HCT116 (cell line): ENCODE data around the gene RBM20. TPM values are rescaled to one million over a fixed set of nuclear protein-coding genes. Genes with fewer than 3 reads are reported as not detected.

Source experiments
- ATAC-seq: fragments of 200-7000 bp; cut with Tn5 transposase; 2 replicates; pipeline ENCODE4 v1.9.1; 2020; ENCODE audit warnings: mild to moderate bottlenecking, moderate library complexity
- BruUV-seq: library from RNA; stranded (reverse); fragments of 400-500 nt; replicated peaks from 2 replicates; lab custom pipeline; 2021; lab: Mats Ljungman, UMichigan
- CTCF ChIA-PET: fragments of 300-600 bp; sonication (Branson Sonifier 250); formaldehyde crosslinking; loops from one replicate; lab custom pipeline; 2021; ENCODE audit warnings: antibody characterized with exemption; lab: Charles Lee
- POLR2A ChIA-PET: fragments of 300-600, 350-600 bp; sonication (Branson Sonifier 250); formaldehyde crosslinking; loops from one replicate; lab custom pipeline; 2021; ENCODE audit warnings: antibody characterized with exemption; lab: Charles Lee
- RAD21 ChIA-PET, 2 experiments: fragments of 300-600 bp; sonication (Branson Sonifier 250); formaldehyde crosslinking; loops; one replicate each; lab custom pipeline; 2023; ENCODE audit warnings: low total read pairs in 2 of 2; ENCODE audit not compliant: uncharacterized antibody in 2 of 2, unreplicated experiment in 2 of 2, low non-redundant PET in 1 of 2; lab: Charles Lee
- DNase-seq: peaks from one replicate; pipeline ENCODE4 v3.0.0-alpha.2; 2010; ENCODE audit warnings: low read depth, low spot score
- H2AFZ ChIP-seq: fragments of 200-600 bp; shearing (Covaris generic), sonication (generic); 2 replicates; pipeline ENCODE4 v1.6.1; 2017; ENCODE audit warnings: low read depth, mixed run types, mixed read lengths, antibody characterized with exemption, low read length; ENCODE audit not compliant: poor library complexity, severe bottlenecking
- H3K27ac ChIP-seq: 2 replicates; pipeline ENCODE4 v1.5.1; 2012; ENCODE audit warnings: low read depth, low read length
- H3K27me3 ChIP-seq: fragments of 200-600 bp; sonication (generic); 2 replicates; pipeline ENCODE4 v1.6.1; 2016; ENCODE audit warnings: mixed run types, low read length, mixed read lengths; ENCODE audit not compliant: insufficient read depth
- H3K36me3 ChIP-seq, 2 experiments: fragments of 200-500 bp in 1 of 2; fragments of 200-600 bp in 1 of 2; sonication (Bioruptor generic) in 1 of 2; sonication (generic) in 1 of 2; 2 replicates each; pipeline versions ENCODE4 v1.5.1 to v1.6.1; 2014 to 2016; ENCODE audit warnings: low read length in 2 of 2, inconsistent platforms in 1 of 2, mixed read lengths in 1 of 2, mixed run types in 1 of 2; ENCODE audit not compliant: insufficient read depth in 2 of 2, control insufficient read depth in 1 of 2
- H3K4me1 ChIP-seq, 2 experiments: fragments of 200-600 bp in 1 of 2; sonication (generic) in 1 of 2; 2 replicates each; pipeline versions ENCODE4 v1.5.1 to v1.6.1; 2012 to 2017; ENCODE audit warnings: low read length in 2 of 2, inconsistent platforms in 1 of 2, mild to moderate bottlenecking in 1 of 2, mixed read lengths in 1 of 2, mixed run types in 1 of 2, moderate library complexity in 1 of 2; ENCODE audit not compliant: insufficient read depth in 2 of 2, control insufficient read depth in 1 of 2
- H3K4me2 ChIP-seq: fragments of 200-600 bp; sonication (generic); 2 replicates; pipeline ENCODE4 v1.6.1; 2017; ENCODE audit warnings: mixed run types, low read length, mixed read lengths
- H3K4me3 ChIP-seq, 2 experiments: fragments of 200-600 bp in 1 of 2; sonication (generic) in 1 of 2; replicated peaks in 1 of 2; 2 replicates each; pipeline ENCODE4 v1.5.1; 2011 to 2016; ENCODE audit warnings: low read length in 2 of 2, control low read depth in 1 of 2, low read depth in 1 of 2, mild to moderate bottlenecking in 1 of 2, mixed read lengths in 1 of 2, mixed run types in 1 of 2
- H3K79me2 ChIP-seq: fragments of 200-600 bp; sonication (generic); 2 replicates; pipeline ENCODE4 v1.6.1; 2017; ENCODE audit warnings: mild to moderate bottlenecking, mixed run types, low read length, moderate library complexity, mixed read lengths; ENCODE audit not compliant: insufficient read depth
- H3K9ac ChIP-seq: fragments of 200-600 bp; sonication (generic); 2 replicates; pipeline ENCODE4 v1.6.1; 2016; ENCODE audit warnings: low read length, mixed read lengths
- H3K9me2 ChIP-seq: fragments of 200-600 bp; sonication (generic), shearing (Covaris generic); 2 replicates; pipeline ENCODE4 v1.6.1; 2017; ENCODE audit warnings: mixed run types, mild to moderate bottlenecking, moderate library complexity; ENCODE audit not compliant: insufficient read depth
- H3K9me3 ChIP-seq, 2 experiments: fragments of 200-500 bp in 1 of 2; fragments of 200-600 bp in 1 of 2; sonication (Bioruptor generic) in 1 of 2; sonication (generic) in 1 of 2; 2 replicates each; pipeline ENCODE4 v1.6.1; 2014 to 2017; ENCODE audit warnings: low read length in 2 of 2, mixed read lengths in 2 of 2, inconsistent platforms in 1 of 2, low read depth in 1 of 2, mild to moderate bottlenecking in 1 of 2, mixed run types in 1 of 2, moderate library complexity in 1 of 2; ENCODE audit not compliant: control insufficient read depth in 1 of 2, insufficient read depth in 1 of 2
- H4K20me1 ChIP-seq: fragments of 200-600 bp; sonication (generic), shearing (Covaris generic); 2 replicates; pipeline ENCODE4 v1.6.1; 2017; ENCODE audit warnings: mixed run types, mild to moderate bottlenecking, moderate library complexity; ENCODE audit not compliant: insufficient read depth
- CBX3 ChIP-seq: IDR thresholded peaks from 2 replicates; pipeline ENCODE4 v1.6.1; 2012; ENCODE audit warnings: low read depth
- CEBPB ChIP-seq: IDR thresholded peaks from 2 replicates; pipeline ENCODE4 v1.6.1; 2012; ENCODE audit warnings: low read depth
- EGR1 ChIP-seq: IDR thresholded peaks from 2 replicates; pipeline ENCODE4 v1.6.1; 2012; ENCODE audit warnings: low read depth
- EZH2 ChIP-seq: fragments of 200-600 bp; sonication (generic); IDR thresholded peaks from 2 replicates; pipeline ENCODE4 v1.6.1; 2017; ENCODE audit warnings: antibody characterized with exemption, mixed run types
- EZH2phosphoT487 ChIP-seq: fragments of 200-600 bp; IDR thresholded peaks from 2 replicates; pipeline ENCODE4 v1.6.1; 2018; ENCODE audit warnings: antibody characterized with exemption, borderline replicate concordance
- POLR2A ChIP-seq: IDR thresholded peaks from 2 replicates; pipeline ENCODE4 v1.7.0; 2011; ENCODE audit warnings: borderline replicate concordance; ENCODE audit not compliant: insufficient read depth, insufficient read length; ENCODE audit errors: extremely low read depth
- POLR2AphosphoS5 ChIP-seq: IDR thresholded peaks from 2 replicates; pipeline ENCODE4 v1.6.1; 2011; ENCODE audit warnings: mild to moderate bottlenecking, low read depth, low read length, moderate library complexity
- RAD21 ChIP-seq: IDR thresholded peaks from 2 replicates; pipeline ENCODE4 v1.6.1; 2012; ENCODE audit warnings: low read depth, mild to moderate bottlenecking
- SP1 ChIP-seq: IDR thresholded peaks from 2 replicates; pipeline ENCODE4 v1.6.1; 2012; ENCODE audit warnings: low read depth
- TCF7L2 ChIP-seq: IDR thresholded peaks from 2 replicates; pipeline ENCODE4 v1.7.0; 2011; ENCODE audit warnings: borderline replicate concordance, inconsistent platforms; ENCODE audit not compliant: insufficient read depth, insufficient read length; ENCODE audit errors: extremely low read depth
- intact Hi-C: fragments of 100-400 bp; cut with micrococcal nuclease; formaldehyde crosslinking; loops from 2 replicates; pipeline ENCODE4 v1.10.0; 2022
- total RNA-seq: library from RNA; stranded (reverse); gene quantifications from one replicate; pipeline ENCODE4 v1.2.1, GENCODE V29; 2021; ENCODE audit not compliant: unreplicated experiment
- TF ChIP-seq, protein P1 (sequence below): IDR thresholded peaks from 2 replicates; pipeline ENCODE4 v1.6.1; 2012
- TF ChIP-seq, protein P2 (sequence below): IDR thresholded peaks from 2 replicates; pipeline ENCODE4 v1.6.1; 2012
- TF ChIP-seq, protein P3 (sequence below): IDR thresholded peaks from 2 replicates; pipeline ENCODE4 v1.6.1; 2011; ENCODE audit warnings: mild to moderate bottlenecking, low read length, moderate library complexity; ENCODE audit not compliant: insufficient replicate concordance; ENCODE audit errors: extremely low read depth

The RBM20 gene
- total RNA-seq, 1 experiment from 2014 or later: 2.0 TPM

DNA sequence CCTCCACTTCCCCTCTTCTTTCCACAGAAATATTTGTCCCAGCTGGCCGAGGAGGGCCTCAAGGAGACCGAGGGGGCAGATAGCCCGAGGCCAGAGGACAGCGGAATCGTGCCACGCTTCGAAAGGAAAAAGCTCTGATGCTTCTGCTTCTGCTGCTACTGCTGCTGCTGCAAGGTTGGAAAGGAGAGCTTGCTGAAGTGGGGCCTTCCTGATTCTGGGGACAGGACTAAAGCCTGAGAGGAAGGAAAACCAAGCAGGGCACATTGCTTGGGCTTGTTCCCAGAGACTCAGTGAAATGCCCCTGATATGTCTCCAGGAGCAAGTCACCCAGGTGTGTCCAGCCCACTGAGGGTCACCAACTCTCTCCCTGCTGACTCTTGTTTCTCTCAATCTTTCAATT is 191.7 kb downstream of the RBM20 start:
- no peak overlapping the region for H3K9ac ChIP-seq
- intact Hi-C loops: no loop called here
- no peak overlapping the region for H3K4me2 ChIP-seq
- BruUV-seq: no TSS peak
- H2AFZ ChIP-seq: no peak overlapping the region
- ChIA-PET RAD21 (no interaction called here), POLR2A (no interaction called here), CTCF (no interaction called here)
- no peak for ATAC-seq
- H3K9me2 ChIP-seq: no peaks in the 10 kb centered on the region
- no peak overlapping the region for H3K4me3 ChIP-seq
- no peaks in the 10 kb centered on the region for H3K9me3 ChIP-seq
- no peaks in the 10 kb centered on the region for H3K27me3 ChIP-seq
- no peak for TF ChIP-seq EZH2phosphoT487
- H3K36me3 ChIP-seq: no peaks in the 10 kb centered on the region
- DNase-seq: no peak
- no peaks in the 10 kb centered on the region for H4K20me1 ChIP-seq
- H3K4me1 ChIP-seq: no peaks in the 10 kb centered on the region
- H3K79me2 ChIP-seq: no peaks in the 10 kb centered on the region
- H3K27ac ChIP-seq: no peak overlapping the region

DNA sequence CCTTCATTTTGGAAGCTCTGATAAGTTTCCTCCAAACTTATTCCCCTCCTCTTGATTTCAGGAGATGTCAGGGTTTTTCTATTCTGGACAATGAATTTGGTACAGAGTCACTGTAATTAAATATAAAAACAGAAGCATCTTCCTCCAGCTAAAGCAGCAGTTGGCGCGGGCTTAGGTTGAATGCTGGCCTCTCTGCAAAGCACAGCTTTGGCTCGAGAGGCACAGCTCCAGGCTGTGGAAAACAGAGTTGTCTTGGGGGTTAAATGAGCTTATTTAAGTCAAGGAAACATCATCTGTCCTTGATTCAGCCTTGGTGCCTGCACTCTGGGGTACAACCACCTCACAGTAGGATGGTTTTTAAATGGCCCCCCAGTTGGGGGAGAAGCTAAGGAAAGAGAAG is 192.6 kb downstream of the RBM20 start:
- intact Hi-C loops: no loop called here
- Histone ChIP-seq H3K4me2 (no peak overlapping the region), H3K79me2 (no peaks in the 10 kb centered on the region), H3K9me3 (no peaks in the 10 kb centered on the region), H3K4me1 (no peaks in the 10 kb centered on the region), H3K9me2 (no peaks in the 10 kb centered on the region), H3K27ac (no peak overlapping the region), H3K9ac (no peak overlapping the region), H3K36me3 (no peaks in the 10 kb centered on the region), H4K20me1 (no peaks in the 10 kb centered on the region), H2AFZ (no peak overlapping the region), H3K27me3 (no peaks in the 10 kb centered on the region), H3K4me3 (no peak overlapping the region)
- POLR2A ChIA-PET: no interaction called here
- ATAC-seq (no peak), DNase-seq (no peak)
- RAD21 ChIA-PET: no interaction called here
- CTCF ChIA-PET: no interaction called here
- no TSS peak for BruUV-seq
- no peak for TF ChIP-seq TCF7L2
- TF ChIP-seq CBX3: no peak
- no peak for TF ChIP-seq POLR2A
- TF ChIP-seq CEBPB: no peak
- TF ChIP-seq, protein P1, sequence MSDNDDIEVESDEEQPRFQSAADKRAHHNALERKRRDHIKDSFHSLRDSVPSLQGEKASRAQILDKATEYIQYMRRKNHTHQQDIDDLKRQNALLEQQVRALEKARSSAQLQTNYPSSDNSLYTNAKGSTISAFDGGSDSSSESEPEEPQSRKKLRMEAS: no peak
- no peak for TF ChIP-seq EZH2
- TF ChIP-seq, protein P2, sequence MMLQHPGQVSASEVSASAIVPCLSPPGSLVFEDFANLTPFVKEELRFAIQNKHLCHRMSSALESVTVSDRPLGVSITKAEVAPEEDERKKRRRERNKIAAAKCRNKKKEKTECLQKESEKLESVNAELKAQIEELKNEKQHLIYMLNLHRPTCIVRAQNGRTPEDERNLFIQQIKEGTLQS: no peak
- no peak for TF ChIP-seq EGR1
- no peak for TF ChIP-seq SP1
- no peak for TF ChIP-seq POLR2AphosphoS5
- TF ChIP-seq, protein P3, sequence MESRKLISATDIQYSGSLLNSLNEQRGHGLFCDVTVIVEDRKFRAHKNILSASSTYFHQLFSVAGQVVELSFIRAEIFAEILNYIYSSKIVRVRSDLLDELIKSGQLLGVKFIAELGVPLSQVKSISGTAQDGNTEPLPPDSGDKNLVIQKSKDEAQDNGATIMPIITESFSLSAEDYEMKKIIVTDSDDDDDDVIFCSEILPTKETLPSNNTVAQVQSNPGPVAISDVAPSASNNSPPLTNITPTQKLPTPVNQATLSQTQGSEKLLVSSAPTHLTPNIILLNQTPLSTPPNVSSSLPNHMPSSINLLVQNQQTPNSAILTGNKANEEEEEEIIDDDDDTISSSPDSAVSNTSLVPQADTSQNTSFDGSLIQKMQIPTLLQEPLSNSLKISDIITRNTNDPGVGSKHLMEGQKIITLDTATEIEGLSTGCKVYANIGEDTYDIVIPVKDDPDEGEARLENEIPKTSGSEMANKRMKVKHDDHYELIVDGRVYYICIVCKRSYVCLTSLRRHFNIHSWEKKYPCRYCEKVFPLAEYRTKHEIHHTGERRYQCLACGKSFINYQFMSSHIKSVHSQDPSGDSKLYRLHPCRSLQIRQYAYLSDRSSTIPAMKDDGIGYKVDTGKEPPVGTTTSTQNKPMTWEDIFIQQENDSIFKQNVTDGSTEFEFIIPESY: no peak
- TF ChIP-seq RAD21: no peak
